AG08395 (cell line): ENCODE results near the gene BACE1-AS.

Experiments used
- DNase-seq: peaks from one replicate; pipeline ENCODE4 v3.0.0; 2012; ENCODE audit warnings: mixed read lengths, low spot score

Gene BACE1-AS

GRCh38 chr11:117292616-117293015 is 1.5 kb downstream of the BACE1-AS start:
- DNase-seq, result no peak

DNA sequence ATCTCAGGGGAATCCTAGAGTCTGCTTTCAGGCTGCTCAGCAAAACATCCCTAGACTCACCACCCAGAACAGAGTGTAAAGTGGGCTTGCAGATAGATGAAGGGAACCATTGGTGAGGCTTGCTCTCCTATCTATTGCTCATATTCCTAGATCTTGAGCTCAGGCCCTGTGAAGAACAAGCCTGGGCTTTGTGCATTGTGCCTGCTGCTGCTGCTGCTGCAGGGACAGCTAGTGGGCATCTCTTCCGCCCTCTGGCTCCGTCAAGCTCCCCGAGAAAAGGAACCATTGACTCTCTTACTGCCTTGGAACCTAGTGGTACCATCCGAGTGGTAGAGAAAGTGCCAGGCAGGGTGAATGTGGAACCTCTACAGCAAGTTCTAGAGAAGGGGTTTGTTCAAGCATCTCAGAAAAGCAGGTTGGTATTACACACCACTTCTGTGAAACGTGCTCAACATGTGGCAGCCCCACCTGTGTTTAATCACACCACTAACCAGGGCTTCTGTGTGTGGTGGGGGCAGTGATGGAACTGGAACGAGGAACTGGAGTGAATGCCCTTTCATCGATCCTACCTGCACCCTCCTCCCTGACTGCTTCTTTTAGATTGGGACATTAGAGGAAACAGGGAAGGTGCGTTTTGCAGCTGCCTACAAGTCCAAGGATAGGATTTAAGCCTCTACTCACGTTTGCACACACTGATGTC is 4.4 kb downstream of the BACE1-AS start:
- no peak for DNase-seq

GRCh38 chr11:117296881-117297280 is 5.7 kb downstream of the BACE1-AS start:
- DNase-seq, result no peak

DNA sequence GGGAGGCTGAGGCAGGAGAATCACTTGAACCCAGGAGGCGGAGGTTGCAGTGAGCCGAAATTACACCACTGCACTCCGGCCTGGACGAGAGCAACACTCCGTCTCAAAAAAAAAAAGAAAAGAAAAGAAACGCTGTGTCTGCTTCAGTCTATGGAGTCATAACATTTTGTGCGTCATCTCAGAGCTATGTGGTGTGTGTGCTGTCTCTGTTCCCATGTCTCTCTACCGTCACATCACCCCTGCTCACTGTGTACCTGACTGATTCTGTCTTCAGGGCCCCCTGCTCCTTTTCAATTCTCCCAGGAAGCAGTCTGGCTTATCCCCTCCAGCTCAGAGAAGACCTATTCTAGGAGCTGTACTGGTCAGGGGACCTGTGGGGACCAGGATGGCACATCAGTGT is 7.0 kb downstream of the BACE1-AS start:
- no peak for DNase-seq

DNA sequence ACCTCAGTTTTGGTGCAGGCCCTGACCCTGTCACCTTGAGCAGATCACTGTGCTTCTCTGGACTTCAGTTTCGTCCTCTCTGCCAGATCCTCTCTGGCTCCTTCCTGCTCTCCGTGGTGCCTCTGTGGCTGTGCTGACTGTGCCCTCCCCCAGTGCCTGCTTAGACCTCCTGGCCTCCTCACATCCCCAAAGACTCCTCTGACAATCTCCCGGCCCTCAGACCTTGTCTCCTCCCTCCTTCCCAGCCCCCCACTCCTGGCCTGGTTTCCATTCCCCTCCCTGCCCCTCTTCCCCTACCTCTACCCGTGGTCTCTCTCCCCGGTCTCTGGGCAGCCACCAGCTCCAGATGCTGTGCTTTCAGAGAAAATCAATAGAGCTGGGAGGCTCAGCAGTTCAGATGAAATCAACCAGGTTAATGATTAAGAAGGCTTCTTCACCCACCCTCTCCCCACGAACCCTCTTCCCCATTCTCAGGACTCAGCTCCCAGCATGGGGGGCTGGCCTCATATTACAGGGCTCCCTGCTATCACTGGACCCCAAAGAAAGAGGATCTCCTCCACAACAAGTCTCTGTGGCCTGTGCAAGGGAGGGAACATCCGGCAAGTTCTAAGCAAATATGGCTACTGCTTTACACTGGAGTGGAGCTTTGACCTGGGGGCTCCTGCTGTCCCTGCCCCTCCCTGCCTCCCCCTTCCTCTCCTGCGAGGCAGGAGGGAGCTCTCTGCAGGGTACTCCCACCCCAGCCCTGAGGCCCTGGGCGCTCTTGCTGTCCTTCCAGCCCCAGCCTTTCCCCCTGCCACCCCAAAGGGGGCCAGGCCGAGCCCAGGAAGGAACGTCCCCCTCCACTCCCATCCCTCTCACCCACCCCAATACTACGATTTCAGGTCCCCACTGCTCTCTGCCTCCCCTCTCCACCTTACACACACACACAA is 8.5 kb downstream of the BACE1-AS start:
- no peak for DNase-seq

DNA sequence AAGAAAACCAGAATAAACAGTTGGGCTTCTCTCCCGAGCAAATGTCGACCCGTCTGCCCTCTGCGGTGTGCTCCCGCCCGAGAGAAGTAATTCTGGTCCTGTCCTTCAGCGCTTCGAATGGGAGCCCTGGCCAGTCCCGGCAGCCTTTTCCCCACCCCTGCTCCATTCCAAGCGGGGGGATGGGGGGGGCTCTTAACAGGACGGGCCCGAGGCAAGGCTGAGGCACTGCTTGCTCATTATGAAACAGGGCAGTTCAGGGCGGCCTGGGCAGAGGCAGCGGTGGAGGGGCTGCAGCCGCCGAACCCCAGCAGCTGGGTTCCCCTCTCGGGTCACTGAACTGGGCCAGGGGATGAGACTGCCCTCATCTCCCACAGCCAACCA is 9.1 kb downstream of the BACE1-AS start:
- DNase-seq, result no peak

GRCh38 chr11:117300773-117301172 is 9.6 kb downstream of the BACE1-AS start:
- no peak for DNase-seq

GRCh38 chr11:117302228-117302627 is 11.1 kb downstream of the BACE1-AS start:
- DNase-seq, result no peak

GRCh38 chr11:117303101-117303500 is 12.0 kb downstream of the BACE1-AS start:
- no peak for DNase-seq

- no peak for DNase-seq
These were observed 12.6 kb downstream of the BACE1-AS start for GRCh38 chr11:117303646-117304315.

DNA sequence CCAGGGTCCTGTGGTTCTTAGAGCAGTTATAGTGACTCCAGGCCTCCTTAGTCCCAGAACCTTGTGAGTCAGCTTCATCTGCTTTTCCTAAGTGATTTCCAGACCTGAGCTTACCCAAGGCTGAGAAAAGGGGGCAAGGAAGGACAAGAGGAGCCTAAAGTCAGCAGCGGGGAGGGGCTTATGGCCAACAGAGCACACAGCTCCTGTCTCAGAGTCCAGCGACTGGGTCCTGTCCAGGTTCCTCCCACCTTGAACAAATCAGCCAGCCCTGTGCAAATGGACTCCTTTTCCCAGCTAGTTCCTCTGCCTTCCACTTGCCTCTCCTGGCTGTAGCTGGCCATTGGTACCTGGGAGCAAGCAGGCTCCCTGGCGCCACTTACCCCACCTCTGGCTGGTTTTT is 14.0 kb downstream of the BACE1-AS start:
- DNase-seq, result no peak

DNA sequence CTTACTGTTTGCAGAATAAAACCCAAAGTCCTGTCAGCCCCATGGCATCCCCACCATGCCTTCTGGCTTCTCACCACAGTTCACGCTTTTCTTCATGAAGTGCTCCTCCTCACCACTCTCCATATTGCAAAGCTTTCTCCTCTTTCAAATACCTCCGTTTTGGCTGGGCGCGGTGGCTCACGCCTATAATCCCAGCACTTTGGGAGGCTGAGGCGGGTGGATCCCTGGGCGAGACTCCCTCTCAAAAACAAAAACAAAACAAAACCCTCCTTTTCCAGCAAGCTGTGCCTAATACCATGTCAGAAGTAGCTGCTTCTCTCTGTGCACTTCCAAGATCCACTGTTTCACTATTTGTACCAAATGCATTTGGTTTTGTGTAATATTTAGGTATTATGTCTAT is 18.2 kb downstream of the BACE1-AS start:
- no peak for DNase-seq

DNA sequence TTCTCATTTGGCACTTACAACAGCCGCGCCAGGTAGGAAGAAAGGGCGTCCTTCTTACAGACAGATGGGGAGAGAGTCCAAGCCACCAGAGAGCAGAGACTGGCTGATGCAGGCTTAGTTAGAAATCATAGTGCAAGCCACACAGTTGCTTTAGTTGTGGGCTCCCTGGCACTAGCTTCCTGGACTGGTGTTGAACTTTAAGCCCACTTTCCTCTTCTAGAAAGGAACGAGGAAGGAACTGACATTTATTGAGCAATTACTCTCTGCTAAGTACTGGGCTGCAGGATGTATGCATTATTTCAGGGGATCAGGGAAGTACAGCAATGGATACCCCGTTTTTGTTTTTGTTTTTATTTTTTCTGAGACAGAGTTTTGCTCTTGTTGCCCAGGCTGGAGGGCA is 21.9 kb downstream of the BACE1-AS start:
- DNase-seq, result no peak

- no peak for DNase-seq
These were observed 23.0 kb downstream of the BACE1-AS start for GRCh38 chr11:117313828-117314768.

DNA sequence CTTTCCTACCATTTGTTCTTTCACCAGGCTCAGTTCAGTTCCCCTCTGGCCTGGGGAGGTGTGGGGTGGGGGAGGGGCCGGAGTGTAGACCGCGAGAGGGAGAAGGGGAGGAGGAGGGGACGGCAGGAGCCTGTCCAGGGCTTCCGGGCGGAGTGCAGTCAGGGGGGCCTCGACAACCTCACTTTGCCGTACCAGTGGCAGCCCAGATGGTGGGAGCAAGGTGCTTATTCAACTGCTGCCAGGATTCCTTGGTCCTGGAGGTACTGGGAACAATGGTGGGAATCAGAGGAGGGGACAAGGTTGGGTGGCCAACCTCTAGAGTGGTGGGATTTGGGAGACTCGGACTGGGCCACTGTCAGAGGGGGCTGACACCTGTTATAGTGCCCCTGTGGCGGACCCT is 23.7 kb downstream of the BACE1-AS start:
- DNase-seq, result no peak

GRCh38 chr11:117315285-117316196 is 24.4 kb downstream of the BACE1-AS start:
- DNase-seq, result no peak

GRCh38 chr11:117316197-117316961 is 25.2 kb downstream of the BACE1-AS start, which contains the start of gene BACE1:
TSS of gene BACE1 (minus strand) at chr11:117316256. CDS start at chr11:117315795, 461 bp downstream.
- DNase-seq, result peak; percentile 91

- DNase-seq, result no peak
These were observed 27.6 kb downstream of the BACE1-AS start for GRCh38 chr11:117318738-117319137.

- peak; percentile 33 for DNase-seq
These were observed 28.2 kb downstream of the BACE1-AS start for GRCh38 chr11:117319214-117319840.
